ENCODE measurements around the gene ALPK3.

DNA sequence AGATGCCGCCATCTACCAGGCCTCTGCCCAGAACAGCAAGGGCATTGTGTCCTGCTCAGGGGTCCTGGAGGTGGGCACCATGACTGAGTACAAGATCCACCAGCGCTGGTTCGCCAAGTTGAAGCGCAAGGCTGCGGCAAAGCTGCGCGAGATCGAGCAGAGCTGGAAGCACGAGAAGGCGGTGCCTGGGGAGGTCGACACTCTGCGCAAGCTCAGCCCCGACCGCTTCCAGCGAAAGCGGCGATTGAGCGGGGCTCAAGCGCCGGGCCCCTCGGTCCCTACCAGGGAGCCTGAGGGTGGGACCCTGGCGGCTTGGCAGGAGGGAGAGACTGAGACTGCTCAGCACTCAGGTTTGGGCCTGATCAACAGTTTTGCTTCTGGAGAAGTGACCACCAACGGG lies 22.6 kb downstream of the ALPK3 start:
- TF ChIP-seq, protein P1, sequence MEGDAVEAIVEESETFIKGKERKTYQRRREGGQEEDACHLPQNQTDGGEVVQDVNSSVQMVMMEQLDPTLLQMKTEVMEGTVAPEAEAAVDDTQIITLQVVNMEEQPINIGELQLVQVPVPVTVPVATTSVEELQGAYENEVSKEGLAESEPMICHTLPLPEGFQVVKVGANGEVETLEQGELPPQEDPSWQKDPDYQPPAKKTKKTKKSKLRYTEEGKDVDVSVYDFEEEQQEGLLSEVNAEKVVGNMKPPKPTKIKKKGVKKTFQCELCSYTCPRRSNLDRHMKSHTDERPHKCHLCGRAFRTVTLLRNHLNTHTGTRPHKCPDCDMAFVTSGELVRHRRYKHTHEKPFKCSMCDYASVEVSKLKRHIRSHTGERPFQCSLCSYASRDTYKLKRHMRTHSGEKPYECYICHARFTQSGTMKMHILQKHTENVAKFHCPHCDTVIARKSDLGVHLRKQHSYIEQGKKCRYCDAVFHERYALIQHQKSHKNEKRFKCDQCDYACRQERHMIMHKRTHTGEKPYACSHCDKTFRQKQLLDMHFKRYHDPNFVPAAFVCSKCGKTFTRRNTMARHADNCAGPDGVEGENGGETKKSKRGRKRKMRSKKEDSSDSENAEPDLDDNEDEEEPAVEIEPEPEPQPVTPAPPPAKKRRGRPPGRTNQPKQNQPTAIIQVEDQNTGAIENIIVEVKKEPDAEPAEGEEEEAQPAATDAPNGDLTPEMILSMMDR (IDR thresholded peaks at IDR 0.05), result no peak
- TF ChIP-seq POLR2A (IDR thresholded peaks at IDR 0.05), result no peak

All from Peyer's patch (tissue), 4 donors.